Stimulated activated CD8-positive, alpha-beta memory T cell treated with anti-CD3 and anti-CD28 coated beads, Interleukin-15, amount 100 ng/mL, for 4 hours (primary cell): ENCODE measurements around the gene DUXB.
A peak's percentile ranks its signal among the peaks of the same experiment; 100 is the strongest.

Experiments
- DNase-seq, 2 donors: peaks; one replicate each; pipeline ENCODE4 v3.0.0-alpha.2; 2020; ENCODE audit warnings: low read depth in 2 of 2

Gene DUXB

GRCh38 chr16:75660726-75661302, 40.4 kb downstream of the DUXB start:
- DNase-seq, result no peak

GRCh38 chr16:75660321-75660720, 40.9 kb downstream of the DUXB start:
- DNase-seq, result no peak

DNA sequence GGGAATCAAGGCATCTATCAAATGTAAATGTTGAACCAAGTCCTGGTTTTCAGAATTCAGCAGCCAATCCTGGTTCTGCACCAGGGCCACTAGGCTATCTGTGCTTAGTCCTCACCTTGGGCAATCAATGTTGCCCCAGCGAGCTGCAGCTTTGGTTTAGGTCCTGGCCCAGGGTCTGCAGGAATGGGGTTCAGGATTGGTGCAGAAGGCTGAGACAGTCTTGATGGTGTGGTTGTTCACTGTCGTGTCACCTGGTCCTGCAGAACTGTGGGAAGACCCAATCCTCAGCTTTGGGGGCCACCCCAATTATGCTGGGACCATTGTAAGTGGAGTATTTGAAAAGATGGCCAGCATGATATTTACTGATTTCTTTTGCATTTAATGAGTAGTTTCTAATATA, 43.1 kb downstream of the DUXB start:
- no peak for DNase-seq

- no peak for DNase-seq
Measured at GRCh38 chr16:75653922-75654321, 47.3 kb downstream of the DUXB start.

DNA sequence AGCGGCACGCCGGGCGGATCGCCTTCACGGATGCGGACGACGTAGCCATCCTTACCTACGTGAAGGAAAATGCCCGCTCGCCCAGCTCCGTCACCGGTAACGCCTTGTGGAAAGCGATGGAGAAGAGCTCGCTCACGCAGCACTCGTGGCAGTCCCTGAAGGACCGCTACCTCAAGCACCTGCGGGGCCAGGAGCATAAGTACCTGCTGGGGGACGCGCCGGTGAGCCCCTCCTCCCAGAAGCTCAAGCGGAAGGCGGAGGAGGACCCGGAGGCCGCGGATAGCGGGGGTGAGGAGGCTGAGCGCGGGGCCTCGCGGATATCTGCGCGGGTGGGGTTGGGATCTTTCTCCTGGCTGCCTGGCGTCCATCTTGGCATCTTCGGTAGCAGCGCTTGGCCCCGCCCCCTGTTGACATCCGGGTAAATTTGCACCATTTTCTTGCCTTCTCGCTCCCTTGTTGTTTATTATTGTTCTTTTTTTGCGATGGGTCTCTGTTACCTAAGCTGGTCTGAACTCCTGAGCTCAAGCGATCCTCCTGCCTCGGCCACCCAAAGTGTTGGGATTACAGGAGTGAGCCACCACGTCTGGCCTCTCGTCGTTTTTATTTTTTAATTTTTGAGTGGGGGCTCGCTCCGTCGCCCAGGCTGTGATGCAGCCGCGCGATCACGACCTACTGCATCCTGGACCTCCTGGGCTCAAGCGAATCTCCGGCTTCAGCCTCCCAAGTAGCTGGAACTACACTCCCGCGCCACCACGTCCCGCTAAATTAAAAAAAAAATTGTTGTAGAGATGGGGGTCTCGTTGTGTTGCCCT, 52.8 kb downstream of the DUXB start:
- peak; percentile 65 to 74 for DNase-seq

DNA sequence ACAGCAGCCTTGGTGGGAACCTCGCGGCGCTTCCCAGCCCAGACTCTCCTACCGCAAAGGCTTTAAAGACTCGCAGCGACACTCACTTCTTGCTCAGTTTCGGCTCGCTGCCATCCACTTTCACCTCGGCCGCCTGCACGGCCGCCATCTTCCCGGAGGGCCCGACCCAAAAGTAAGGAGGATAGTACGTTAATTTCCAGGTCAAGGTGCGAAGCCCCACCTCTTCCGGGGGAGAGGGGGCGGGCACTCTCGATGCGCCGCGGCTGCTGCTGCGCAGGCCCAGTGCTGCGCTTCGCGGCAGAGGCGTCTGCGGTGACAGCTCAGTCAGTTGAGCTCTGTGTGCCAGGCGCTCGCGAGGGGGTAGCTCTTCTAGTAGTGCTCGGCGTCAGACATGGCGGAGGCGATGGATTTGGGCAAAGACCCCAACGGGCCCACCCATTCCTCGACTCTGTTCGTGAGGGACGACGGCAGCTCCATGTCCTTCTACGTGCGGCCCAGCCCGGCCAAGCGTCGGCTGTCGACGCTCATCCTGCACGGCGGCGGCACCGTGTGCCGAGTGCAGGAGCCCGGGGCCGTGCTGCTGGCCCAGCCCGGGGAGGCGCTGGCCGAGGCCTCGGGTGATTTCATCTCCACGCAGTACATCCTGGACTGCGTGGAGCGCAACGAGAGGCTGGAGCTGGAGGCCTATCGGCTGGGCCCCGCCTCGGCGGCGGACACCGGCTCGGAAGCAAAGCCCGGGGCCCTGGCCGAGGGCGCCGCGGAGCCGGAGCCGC, 53.6 kb downstream of the DUXB start, which contains the start of the genes KARS1 and TERF2IP:
Gene KARS1 (minus strand): TSS at position 174 of the 773 bp plus-strand sequence. CDS start 26 bp downstream, at position 148.
Gene TERF2IP (plus strand): TSS at position 282 of the 773 bp plus-strand sequence. CDS start 110 bp downstream, at position 392.
- DNase-seq, result peak; percentile 91

GRCh38 chr16:75647112-75647491, 54.2 kb downstream of the DUXB start:
- no peak for DNase-seq

DNA sequence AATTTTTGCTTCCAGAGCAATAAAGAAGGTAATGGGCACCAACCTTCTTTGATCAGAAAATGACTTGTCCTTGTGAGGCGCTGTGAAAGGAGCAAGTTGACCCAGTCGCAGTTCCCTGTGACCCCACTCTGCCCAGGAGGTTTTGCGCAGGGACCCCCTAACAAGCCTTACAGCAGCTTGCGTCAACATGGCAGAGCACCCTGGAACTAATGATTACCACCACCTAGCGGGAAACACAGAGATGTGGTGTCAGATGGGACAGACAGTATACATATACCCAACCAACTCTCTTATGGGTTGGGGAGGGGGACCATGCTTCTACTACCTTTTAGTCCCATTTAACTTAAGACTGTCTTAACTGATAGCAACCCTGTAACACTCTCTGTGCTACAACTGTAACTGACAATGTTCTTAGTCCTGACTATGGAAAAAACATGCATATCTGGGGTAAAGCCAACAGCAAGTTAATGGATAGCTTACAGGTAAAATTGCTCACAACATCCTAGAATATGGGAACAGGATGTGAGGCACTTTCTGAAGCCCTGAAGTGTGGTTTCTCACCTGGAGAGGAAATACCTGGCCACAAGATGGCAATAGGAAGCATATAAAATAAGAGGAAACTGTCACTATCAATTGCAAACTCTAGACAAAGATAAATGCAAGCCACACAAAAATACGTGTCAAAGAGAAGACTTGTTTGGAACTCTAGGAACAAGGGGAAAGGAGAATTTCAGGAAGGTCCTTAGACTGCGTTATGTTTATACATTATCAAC, 56.8 kb downstream of the DUXB start:
- no peak for DNase-seq
